ENCODE measurements around the gene AHR.
"Not testable (repeated sequence)": the region's sequence is repeated elsewhere in the genome, so short reads cannot be mapped to it uniquely, and the experiment has no call there.

Gene AHR

GRCh38 chr7:17342756-17343155, 44.3 kb downstream of the AHR start:
- no peak for DNase-seq

GRCh38 chr7:17347401-17347800, 48.9 kb downstream of the AHR start:
- DNase-seq, result no peak

GRCh38 chr7:17348932-17349331, 50.5 kb downstream of the AHR start:
- DNase-seq, result not testable (repeated sequence)

GRCh38 chr7:17350321-17350720, 51.9 kb downstream of the AHR start:
- not testable (repeated sequence) for DNase-seq

- not testable (repeated sequence) for DNase-seq
These were observed 55.4 kb downstream of the AHR start for GRCh38 chr7:17353650-17354419.

- no peak for DNase-seq
These were observed 56.0 kb downstream of the AHR start for GRCh38 chr7:17354473-17354872.

- no peak for DNase-seq
These were observed 56.6 kb downstream of the AHR start for GRCh38 chr7:17355050-17355449.

- DNase-seq, result no peak
These were observed 59.5 kb downstream of the AHR start for GRCh38 chr7:17357952-17358351.

GRCh38 chr7:17359610-17360009, 61.2 kb downstream of the AHR start:
- DNase-seq, result no peak

GRCh38 chr7:17362439-17363105, 64.1 kb downstream of the AHR start:
- no peak for DNase-seq

GRCh38 chr7:17364671-17365070, 66.2 kb downstream of the AHR start:
- DNase-seq, result no peak

GRCh38 chr7:17365775-17366174, 67.3 kb downstream of the AHR start:
- DNase-seq, result no peak

GRCh38 chr7:17367502-17367901, 69.0 kb downstream of the AHR start:
- DNase-seq, result no peak

- no peak for DNase-seq
These were observed 70.5 kb downstream of the AHR start for GRCh38 chr7:17368856-17369524.

GRCh38 chr7:17369691-17370426, 71.4 kb downstream of the AHR start:
- no peak for DNase-seq

GRCh38 chr7:17370901-17371585, 72.6 kb downstream of the AHR start:
- DNase-seq, result peak; percentile 44

GRCh38 chr7:17371671-17372524, 73.4 kb downstream of the AHR start:
- no peak for DNase-seq

GRCh38 chr7:17374157-17374556, 75.7 kb downstream of the AHR start:
- DNase-seq, result no peak

- DNase-seq, result peak; percentile 4
These were observed 76.2 kb downstream of the AHR start for GRCh38 chr7:17374654-17375053.

- DNase-seq, result no peak
These were observed 78.1 kb downstream of the AHR start for GRCh38 chr7:17376595-17376994.

Data from NCI-H146 (cell line).